Measurements from ENCODE around the gene RDH13. TPM values are rescaled to one million over a fixed set of nuclear protein-coding genes. Genes with fewer than 3 reads are reported as not detected.
A peak's percentile ranks its signal among the peaks of the same experiment; 100 is the strongest.

Gene RDH13
- total RNA-seq, 4 donors from 2014 or later = 28.4 to 125 (median 61.7) TPM

DNA sequence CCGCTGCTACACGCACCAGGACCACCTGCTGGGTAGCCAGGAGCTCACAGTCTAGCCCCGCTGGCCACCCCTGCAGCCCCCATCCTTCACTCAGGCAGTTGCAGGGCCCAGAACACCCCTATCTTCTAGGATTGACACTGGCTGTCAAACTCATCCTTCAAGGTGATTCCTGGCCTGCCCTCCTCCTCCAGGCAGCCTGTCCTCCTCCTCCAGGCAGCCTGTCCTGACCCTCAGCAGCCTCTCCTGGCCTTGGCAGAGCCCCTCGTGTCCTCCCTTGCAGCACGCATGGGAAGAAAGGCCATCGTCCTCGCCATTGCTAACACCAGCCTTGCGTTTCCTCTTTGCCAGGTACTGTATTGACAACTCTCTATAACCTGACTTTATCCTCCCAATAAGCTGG lies 9.0 kb upstream of the RDH13 start:
- intact Hi-C loops (cut with DNase I; ENCODE audit: low total_unique reads) (no loop called here), in situ Hi-C loops (cut with MboI; ENCODE audit: low pct_ligation_motif_present in 1 of 4, low pct_unique_long_range_greater_than_20kb in 1 of 4, low sequenced_read_pairs in 3 of 4) (no loop called here)
- TF ChIP-seq POLR2AphosphoS5 (IDR thresholded peaks at IDR 0.05) (no peak), POLR2A (IDR thresholded peaks at IDR 0.05) (no peak), EP300 (IDR thresholded peaks at IDR 0.05; ENCODE audit: low read depth) (no peak), CTCF (IDR thresholded peaks at IDR 0.05) (no peak)
- H3K4me1 ChIP-seq = peaks cover 3 to 22% (median 15%) of the 10 kb centered on the region in 4 donors
- no peak for DNase-seq
- WGBS, 2 donors (ENCODE audit: low coverage in 1 of 2) = 69% methylated on average over 8 of the region's 8 CpGs; no CpG with 5 or more reads in 1 of the 2 donors
- peaks cover 39% of the 10 kb centered on the region for H3K27me3 ChIP-seq
- no peaks in the 10 kb centered on the region for H3K36me3 ChIP-seq
- H3K9me3 ChIP-seq = no peaks in the 10 kb centered on the region
- peak overlapping the region in 2 of 4 donors; percentile 81 to 85 for H3K27ac ChIP-seq
- H3K4me3 ChIP-seq = no peak overlapping the region

- Histone ChIP-seq H3K4me3 (no peak overlapping the region), H3K4me1 (peaks cover 3 to 22% (median 15%) of the 10 kb centered on the region in 4 donors), H3K27me3 (peaks cover 42% of the 10 kb centered on the region), H3K27ac (peak overlapping the region; percentile 47 to 85 (median 80)), H3K36me3 (no peaks in the 10 kb centered on the region), H3K9me3 (no peaks in the 10 kb centered on the region)
- in situ Hi-C loops (cut with MboI; ENCODE audit: low pct_ligation_motif_present in 1 of 4, low pct_unique_long_range_greater_than_20kb in 1 of 4, low sequenced_read_pairs in 3 of 4) (no loop called here), intact Hi-C loops (cut with DNase I; ENCODE audit: low total_unique reads) (no loop called here)
- DNase-seq = peak; percentile 86
- WGBS, 2 donors (ENCODE audit: low coverage in 1 of 2) = 24% methylated on average over 7 of the region's 8 CpGs; no CpG with 5 or more reads in 1 of the 2 donors
- no peak for TF ChIP-seq EP300 (IDR thresholded peaks at IDR 0.05; ENCODE audit: low read depth)
- no peak for TF ChIP-seq POLR2A (IDR thresholded peaks at IDR 0.05)
- peak in 2 of 3 donors; percentile 25 to 42 for TF ChIP-seq POLR2AphosphoS5 (IDR thresholded peaks at IDR 0.05)
- TF ChIP-seq CTCF (IDR thresholded peaks at IDR 0.05) = no peak
These were observed 8.2 kb upstream of the RDH13 start for GRCh38 chr19:55071129-55071502.

DNA sequence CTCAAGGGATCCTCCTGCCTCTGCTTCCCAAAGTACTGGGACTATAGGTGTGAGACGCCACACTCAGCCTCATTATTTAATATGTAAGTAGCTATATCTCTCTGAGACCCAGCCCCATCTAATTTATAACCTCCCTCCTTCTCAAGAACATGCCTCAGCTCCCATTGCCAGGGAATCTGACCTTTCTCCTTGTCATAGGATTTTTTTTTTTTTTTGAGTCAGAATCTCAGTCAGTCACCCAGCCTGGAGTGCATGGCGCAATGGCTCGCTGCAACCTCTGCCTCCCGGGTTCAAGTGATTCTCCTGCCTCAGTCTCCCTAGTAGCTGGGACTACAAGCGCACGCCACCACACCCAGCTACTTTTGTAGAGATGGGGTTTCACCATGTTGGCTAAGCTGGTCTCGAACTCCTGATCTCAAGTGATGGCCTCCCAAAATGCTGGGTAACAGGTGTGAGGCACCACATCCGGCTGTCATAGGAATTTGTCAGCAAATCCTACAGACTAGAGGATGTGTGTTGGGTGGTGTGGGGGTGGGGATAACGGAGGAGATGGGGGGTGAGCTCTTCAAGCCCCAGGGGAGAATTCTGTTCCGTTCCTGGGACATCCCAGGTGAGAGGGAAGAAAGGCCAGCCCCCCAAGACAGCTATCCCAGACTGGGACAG lies 7.6 kb upstream of the RDH13 start:
- whole genome bisulfite sequencing, 2 donors (ENCODE audit: low coverage in 1 of 2) = 71 to 86% methylated on average over 5 to 10 of the region's 10 CpGs
- in situ Hi-C loops (cut with MboI; ENCODE audit: low pct_ligation_motif_present in 1 of 4, low pct_unique_long_range_greater_than_20kb in 1 of 4, low sequenced_read_pairs in 3 of 4) = no loop called here
- DNase-seq = no peak
- Histone ChIP-seq H3K9me3 (no peaks in the 10 kb centered on the region), H3K4me3 (no peak overlapping the region), H3K27me3 (peaks cover 42% of the 10 kb centered on the region), H3K36me3 (no peaks in the 10 kb centered on the region), H3K4me1 (peaks cover 3 to 22% (median 15%) of the 10 kb centered on the region in 4 donors), H3K27ac (peak overlapping the region; percentile 78 to 87 (median 83))
- intact Hi-C loops (cut with DNase I; ENCODE audit: low total_unique reads) = no loop called here
- TF ChIP-seq POLR2A (IDR thresholded peaks at IDR 0.05) (no peak), CTCF (IDR thresholded peaks at IDR 0.05) (no peak), EP300 (IDR thresholded peaks at IDR 0.05; ENCODE audit: low read depth) (no peak), POLR2AphosphoS5 (IDR thresholded peaks at IDR 0.05) (no peak)

GRCh38 chr19:55069865-55070197 lies 6.9 kb upstream of the RDH13 start:
- Histone ChIP-seq H3K4me1 (peaks cover 3 to 22% (median 15%) of the 10 kb centered on the region in 4 donors), H3K9me3 (no peaks in the 10 kb centered on the region), H3K27ac (peak overlapping the region; percentile 78 to 87 (median 83)), H3K36me3 (no peaks in the 10 kb centered on the region), H3K27me3 (peaks cover 42% of the 10 kb centered on the region), H3K4me3 (no peak overlapping the region)
- TF ChIP-seq POLR2A (IDR thresholded peaks at IDR 0.05) = no peak
- no peak for TF ChIP-seq EP300 (IDR thresholded peaks at IDR 0.05; ENCODE audit: low read depth)
- TF ChIP-seq POLR2AphosphoS5 (IDR thresholded peaks at IDR 0.05) = no peak
- no peak for TF ChIP-seq CTCF (IDR thresholded peaks at IDR 0.05)
- DNase-seq = no peak
- intact Hi-C loops (cut with DNase I; ENCODE audit: low total_unique reads) = no loop called here
- in situ Hi-C loops (cut with MboI; ENCODE audit: low pct_ligation_motif_present in 1 of 4, low pct_unique_long_range_greater_than_20kb in 1 of 4, low sequenced_read_pairs in 3 of 4) = no loop called here
- 88 to 92% methylated on average over 2 of the region's 2 CpGs for WGBS, 2 donors (ENCODE audit: low coverage in 1 of 2)
